Omental fat pad (tissue), 4 donors: ENCODE data around the gene TEDC1. TPM values are rescaled to one million over a fixed set of nuclear protein-coding genes. Genes with fewer than 3 reads are reported as not detected.

Source experiments
- ATAC-seq: fragments of 150-250 bp; one replicate; pipeline ENCODE4 v1.9.1; 2016; ENCODE audit warnings: mild to moderate bottlenecking, moderate library complexity; ENCODE audit not compliant: low FRiP score
- DNase-seq: peaks from one replicate; pipeline ENCODE4 v3.0.0-alpha.2; 2019; ENCODE audit warnings: low spot score
- CTCF ChIP-seq, 3 donors: fragments of 450-650 bp; IDR thresholded peaks; one replicate each; pipeline ENCODE4 v1.5.1; 2016 to 2017; ENCODE audit warnings: antibody characterized with exemption in 3 of 3, mild to moderate bottlenecking in 3 of 3, moderate library complexity in 2 of 3
- total RNA-seq, 4 donors: library from RNA; depleted of rRNA; stranded (reverse); fragments of >200 nt; gene quantifications; one replicate each; pipeline ENCODE4 v1.1.0, GENCODE V29; 2016

The TEDC1 gene
- total RNA-seq, 4 donors from 2014 or later, result 2.8 to 18.9 (median 7.4) TPM

DNA sequence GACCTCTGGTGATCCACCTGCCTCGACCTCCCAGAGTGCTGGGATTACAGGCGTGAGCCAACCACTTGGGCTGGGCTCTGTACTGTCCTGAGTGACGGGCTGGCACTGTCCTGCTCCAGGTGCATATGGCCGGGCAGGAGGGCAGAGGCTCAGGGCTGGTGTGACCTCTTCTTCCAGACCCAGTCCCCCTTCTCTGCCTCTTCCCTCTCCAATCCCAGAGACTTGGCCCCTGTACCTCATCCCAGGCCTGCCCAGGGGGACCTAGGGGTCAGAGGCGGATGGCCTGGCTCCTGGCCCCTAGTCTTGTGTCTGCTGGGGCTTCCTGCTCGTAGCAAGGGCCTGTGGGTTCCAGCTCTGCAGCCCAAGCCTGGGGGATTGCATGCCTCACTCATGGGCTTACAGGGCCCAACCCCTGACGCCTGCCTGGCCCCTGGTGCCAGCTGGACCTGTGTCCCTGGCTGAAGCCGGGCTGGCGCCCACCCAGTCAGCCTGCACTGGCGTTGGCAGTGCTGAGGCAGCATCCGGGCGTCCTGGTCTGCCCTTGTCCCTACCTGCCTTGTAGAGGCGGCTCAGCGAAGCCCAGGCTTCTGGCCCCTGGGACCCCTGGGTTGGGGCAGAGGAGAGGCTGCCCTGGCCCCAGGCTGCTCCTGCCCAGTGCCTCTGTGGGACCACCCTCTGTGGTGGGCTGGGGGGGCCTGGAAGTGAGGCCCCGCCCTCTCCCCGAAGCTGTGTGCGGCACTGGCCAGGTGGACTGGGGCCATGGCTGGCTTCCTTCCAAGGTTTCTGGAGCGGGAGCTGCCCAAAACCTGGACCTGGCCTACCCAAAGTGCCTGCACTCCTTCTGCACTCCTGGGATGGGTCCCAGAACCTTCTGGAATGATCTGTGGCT lies 4.3 kb downstream of the TEDC1 start:
- no peak for TF ChIP-seq CTCF (IDR thresholded peaks at IDR 0.05)
- ATAC-seq (no peak), DNase-seq (no peak)

DNA sequence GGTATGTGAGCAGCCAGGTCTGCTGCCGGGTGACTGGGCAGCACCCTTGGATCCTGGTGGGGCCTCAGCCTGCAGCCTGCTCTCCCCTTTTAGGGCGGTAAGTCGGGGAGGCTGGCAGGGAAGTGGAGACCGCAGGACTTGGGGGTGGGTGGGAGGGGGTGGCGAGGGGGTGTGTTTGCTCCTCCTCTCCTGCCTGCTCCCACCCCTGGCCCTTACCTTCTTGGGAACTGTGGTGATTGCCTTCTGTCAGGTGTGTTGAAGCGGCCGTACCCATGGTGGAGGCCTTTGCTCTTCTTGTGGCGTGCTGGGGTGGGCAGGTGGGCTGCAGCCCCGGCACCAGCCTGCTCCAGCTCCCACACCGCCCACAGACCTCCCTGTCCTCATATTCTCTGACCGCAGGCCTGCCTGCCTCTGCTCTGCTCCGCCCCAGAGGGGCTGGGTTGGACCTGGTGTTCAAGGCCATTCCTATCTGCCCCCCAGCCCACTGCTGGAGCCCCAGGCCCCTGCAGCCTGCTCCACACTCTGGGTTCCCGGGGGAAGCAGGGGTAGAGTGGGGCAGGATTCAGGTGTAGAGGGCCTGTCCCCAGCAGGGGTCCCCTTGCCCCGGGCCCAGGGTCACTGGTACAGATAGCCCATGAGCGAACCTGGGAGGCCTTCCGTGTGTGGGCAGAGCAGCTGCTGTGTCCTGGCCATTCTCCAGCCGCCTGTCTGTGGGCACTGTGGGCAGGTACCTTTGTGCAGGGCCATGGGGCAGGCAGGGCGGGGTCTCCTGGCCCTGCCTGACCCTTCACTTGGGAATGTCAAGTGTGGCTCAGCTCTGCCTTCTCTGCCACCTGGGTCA lies 5.2 kb downstream of the TEDC1 start:
- no peak for TF ChIP-seq CTCF (IDR thresholded peaks at IDR 0.05)
- DNase-seq (no peak), ATAC-seq (no peak)

GRCh38 chr14:105496831-105497591 lies 6.0 kb downstream of the TEDC1 start:
- no peak for ATAC-seq
- DNase-seq, result no peak
- TF ChIP-seq CTCF (IDR thresholded peaks at IDR 0.05), result no peak

GRCh38 chr14:105497671-105498429 lies 6.8 kb downstream of the TEDC1 start:
- no peak for DNase-seq
- no peak for TF ChIP-seq CTCF (IDR thresholded peaks at IDR 0.05)
- no peak for ATAC-seq

DNA sequence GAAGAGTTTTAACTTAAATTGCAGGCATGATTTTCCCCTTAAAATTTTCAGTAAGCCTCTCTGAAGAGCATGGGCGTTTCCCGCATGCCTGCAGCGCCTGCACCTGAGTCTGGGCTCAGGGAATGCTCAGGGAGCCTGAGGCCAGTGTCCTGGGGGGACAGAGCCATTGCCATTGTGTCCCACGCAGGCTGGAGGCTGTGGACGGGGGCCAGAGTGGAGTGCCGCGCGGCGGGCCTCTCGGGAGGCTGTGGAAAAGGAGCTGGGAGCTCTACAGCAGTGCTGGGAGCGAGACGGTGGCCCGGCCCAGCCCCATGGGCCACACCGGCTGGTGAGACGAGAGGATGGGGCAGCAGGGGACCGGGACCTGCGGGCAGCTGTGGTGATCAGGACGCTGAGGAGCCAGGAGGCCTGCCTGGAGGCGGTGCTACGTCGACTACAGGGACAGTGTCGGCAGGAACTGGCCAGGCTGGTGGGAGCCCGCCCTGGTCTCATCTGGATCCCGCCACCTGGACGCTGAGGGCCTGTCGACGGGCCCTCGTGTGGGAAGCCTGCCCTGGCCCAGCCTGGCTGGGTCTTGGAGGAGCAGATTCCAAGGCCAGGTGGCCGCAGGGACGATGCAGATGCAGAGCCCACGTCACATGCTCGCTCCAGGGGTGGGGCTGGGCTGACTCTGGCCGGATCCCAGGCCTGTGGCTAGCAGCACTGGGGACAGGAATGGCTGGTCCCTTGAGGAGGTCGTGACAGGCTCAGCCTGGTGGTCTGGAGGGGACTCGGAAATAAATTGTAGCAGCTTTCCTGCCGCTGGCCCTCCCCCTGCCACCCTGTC lies 7.6 kb downstream of the TEDC1 start:
- ATAC-seq (no peak), DNase-seq (peak; percentile 6)
- no peak for TF ChIP-seq CTCF (IDR thresholded peaks at IDR 0.05)
